OCI-LY1 (cell line): ENCODE results near the gene MED13L.

Experiments used
- EZH2 ChIP-seq: fragments of 200-600 bp; sonication (generic), shearing (Covaris generic); IDR thresholded peaks from 2 replicates; pipeline ENCODE4 v1.8.0; 2017; ENCODE audit warnings: borderline replicate concordance, mixed run types, mild to moderate bottlenecking, antibody characterized with exemption, low read length, moderate library complexity, mixed read lengths
- TF ChIP-seq, protein P1 (sequence below): fragments of 200-600 bp; sonication (generic), shearing (Covaris generic); IDR thresholded peaks from 2 replicates; pipeline ENCODE4 v1.5.1; 2017; ENCODE audit warnings: mild to moderate bottlenecking, antibody characterized with exemption, low read length, moderate library complexity, mixed read lengths

DNA sequence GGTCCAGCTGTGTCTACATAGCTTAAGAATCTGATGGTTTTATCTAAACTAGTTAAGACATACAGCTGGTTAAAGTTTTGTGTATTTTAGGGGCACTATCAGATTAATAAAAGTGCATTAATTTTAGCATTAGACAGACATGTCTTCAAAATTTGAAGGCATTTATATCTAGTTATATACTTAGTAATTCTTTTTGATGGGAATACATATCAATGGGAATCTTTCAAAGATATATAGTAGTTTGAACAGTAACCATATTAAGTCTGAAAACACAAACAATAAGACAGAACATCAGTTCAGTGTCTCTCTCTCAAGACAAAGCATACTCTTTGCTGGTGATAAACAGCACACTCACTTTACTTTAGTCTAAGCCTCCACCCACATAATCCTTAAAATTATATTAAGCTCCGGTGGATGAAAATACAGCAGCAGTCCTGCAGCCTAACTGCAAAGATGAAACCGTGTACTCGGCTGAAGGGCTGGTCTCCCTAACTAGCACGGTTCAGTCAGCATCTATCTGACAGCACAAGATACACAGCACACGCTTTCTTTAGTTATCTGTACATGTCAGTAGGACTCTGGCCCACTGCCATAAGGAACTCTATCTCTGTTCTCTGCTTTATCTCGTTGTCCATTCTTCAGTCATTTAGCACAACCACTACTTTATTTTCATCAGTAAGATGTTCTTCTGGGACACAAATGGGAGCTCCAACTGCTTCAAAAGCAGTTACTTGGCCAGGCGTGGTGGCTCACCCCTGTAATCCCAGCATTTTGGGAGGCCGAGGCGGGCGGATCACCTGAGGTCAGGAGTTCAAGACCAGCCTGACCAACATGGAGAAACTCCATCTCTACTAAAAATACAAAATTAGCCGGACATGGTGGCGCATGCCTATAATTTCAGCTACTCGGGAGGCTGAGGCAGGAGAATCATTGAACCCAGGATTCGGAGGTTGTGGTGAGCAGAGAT lies 80.5 kb downstream of the MED13L start:
- TF ChIP-seq, protein P1, sequence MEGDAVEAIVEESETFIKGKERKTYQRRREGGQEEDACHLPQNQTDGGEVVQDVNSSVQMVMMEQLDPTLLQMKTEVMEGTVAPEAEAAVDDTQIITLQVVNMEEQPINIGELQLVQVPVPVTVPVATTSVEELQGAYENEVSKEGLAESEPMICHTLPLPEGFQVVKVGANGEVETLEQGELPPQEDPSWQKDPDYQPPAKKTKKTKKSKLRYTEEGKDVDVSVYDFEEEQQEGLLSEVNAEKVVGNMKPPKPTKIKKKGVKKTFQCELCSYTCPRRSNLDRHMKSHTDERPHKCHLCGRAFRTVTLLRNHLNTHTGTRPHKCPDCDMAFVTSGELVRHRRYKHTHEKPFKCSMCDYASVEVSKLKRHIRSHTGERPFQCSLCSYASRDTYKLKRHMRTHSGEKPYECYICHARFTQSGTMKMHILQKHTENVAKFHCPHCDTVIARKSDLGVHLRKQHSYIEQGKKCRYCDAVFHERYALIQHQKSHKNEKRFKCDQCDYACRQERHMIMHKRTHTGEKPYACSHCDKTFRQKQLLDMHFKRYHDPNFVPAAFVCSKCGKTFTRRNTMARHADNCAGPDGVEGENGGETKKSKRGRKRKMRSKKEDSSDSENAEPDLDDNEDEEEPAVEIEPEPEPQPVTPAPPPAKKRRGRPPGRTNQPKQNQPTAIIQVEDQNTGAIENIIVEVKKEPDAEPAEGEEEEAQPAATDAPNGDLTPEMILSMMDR = no peak
- no peak for TF ChIP-seq EZH2
